Duodenal mucosa (tissue), 2 donors: ENCODE results near the gene JAK3.
A peak's percentile ranks its signal among the peaks of the same experiment; 100 is the strongest.
"Not testable (repeated sequence)": the region's sequence is repeated elsewhere in the genome, so short reads cannot be mapped to it uniquely, and the experiment has no call there.

Source experiments
- H3K27ac ChIP-seq: one replicate; pipeline ENCODE4 v1.7.0; 2013; ENCODE audit warnings: low read depth, low read length
- H3K27me3 ChIP-seq, 2 donors: one replicate each; pipeline ENCODE4 v1.7.0; 2013; ENCODE audit warnings: low read length in 2 of 2, control low read depth in 1 of 2; ENCODE audit not compliant: insufficient read depth in 2 of 2, control insufficient read depth in 1 of 2
- H3K36me3 ChIP-seq, 2 donors: one replicate each; pipeline ENCODE4 v1.7.0; 2013; ENCODE audit warnings: low read length in 2 of 2, control low read depth in 1 of 2; ENCODE audit not compliant: insufficient read depth in 2 of 2, control insufficient read depth in 1 of 2
- H3K4me1 ChIP-seq, 2 donors: one replicate each; pipeline ENCODE4 v1.7.0; 2013; ENCODE audit warnings: low read length in 2 of 2, control low read depth in 1 of 2; ENCODE audit not compliant: insufficient read depth in 2 of 2, control insufficient read depth in 1 of 2
- H3K4me3 ChIP-seq, 2 donors: one replicate each; pipeline ENCODE4 v1.7.0; 2013; ENCODE audit warnings: low read length in 2 of 2, low read depth in 1 of 2
- H3K9ac ChIP-seq, 2 donors: one replicate each; pipeline ENCODE4 v1.7.0; 2013; ENCODE audit warnings: low read length in 2 of 2, low read depth in 1 of 2
- H3K9me3 ChIP-seq, 2 donors: one replicate each; pipeline ENCODE4 v1.7.0; 2013; ENCODE audit warnings: low read length in 2 of 2, control low read depth in 1 of 2; ENCODE audit not compliant: control insufficient read depth in 1 of 2

The JAK3 gene

GRCh38 chr19:17790059-17790780 is 57.6 kb downstream of the JAK3 start:
- Histone ChIP-seq H3K4me1 (peaks cover 12 to 25% of the 10 kb centered on the region in 2 donors), H3K9ac (no peak overlapping the region), H3K27me3 (peaks cover 0 to 7% of the 10 kb centered on the region in 2 donors), H3K27ac (no peak overlapping the region), H3K4me3 (no peak overlapping the region), H3K36me3 (no peaks in the 10 kb centered on the region), H3K9me3 (no peaks in the 10 kb centered on the region)

- Histone ChIP-seq H3K36me3 (no peaks in the 10 kb centered on the region), H3K9me3 (no peaks in the 10 kb centered on the region), H3K27ac (no peak overlapping the region), H3K9ac (no peak overlapping the region), H3K27me3 (no peaks in the 10 kb centered on the region), H3K4me3 (no peak overlapping the region), H3K4me1 (peaks cover 12 to 26% of the 10 kb centered on the region in 2 donors)
These were observed 59.1 kb downstream of the JAK3 start for GRCh38 chr19:17788632-17789031.

GRCh38 chr19:17787274-17787913 is 60.4 kb downstream of the JAK3 start:
- H3K27me3 ChIP-seq = no peaks in the 10 kb centered on the region

DNA sequence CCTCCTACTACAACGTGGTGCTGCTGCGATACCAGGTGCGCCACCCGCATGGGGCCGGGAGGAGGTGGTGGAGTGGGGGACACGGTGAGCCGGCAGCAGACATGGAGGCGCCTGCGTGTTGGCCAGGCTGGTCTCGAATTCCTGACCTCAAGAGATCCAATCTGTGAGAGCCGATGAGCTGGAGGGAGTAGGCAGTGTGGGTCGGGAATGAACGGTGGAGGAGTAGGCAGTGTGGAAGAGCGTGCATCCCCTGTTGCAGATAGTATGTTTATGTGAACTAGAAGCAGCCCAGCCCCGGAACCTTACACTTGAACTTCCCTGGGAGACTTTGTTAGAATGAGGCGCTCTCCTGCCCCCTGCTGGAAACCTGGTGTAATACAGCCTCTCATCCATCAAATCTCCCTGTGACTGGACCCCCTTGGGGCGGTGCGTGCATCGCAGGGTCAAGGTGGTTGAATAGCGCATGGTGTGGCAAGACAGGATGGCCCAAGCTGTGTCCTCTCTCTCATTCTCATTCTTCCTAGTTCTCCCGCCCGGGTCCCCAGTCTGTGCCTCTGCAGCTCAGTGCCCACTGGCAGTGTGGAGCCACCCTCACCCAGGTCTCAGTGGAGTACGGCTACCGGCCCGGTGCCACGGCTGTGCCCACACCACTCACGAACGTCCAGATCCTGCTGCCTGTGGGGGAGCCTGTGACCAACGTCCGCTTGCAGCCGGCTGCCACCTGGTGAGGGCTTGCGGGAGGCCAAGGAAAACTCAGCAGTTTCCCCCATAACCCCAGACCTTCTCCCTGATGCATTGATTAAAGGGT is 63.4 kb downstream of the JAK3 start:
- no peaks in the 10 kb centered on the region for H3K27me3 ChIP-seq
- peaks cover 4 to 5% of the 10 kb centered on the region in 2 donors for H3K4me1 ChIP-seq
- no peak overlapping the region for H3K9ac ChIP-seq
- no peaks in the 10 kb centered on the region for H3K9me3 ChIP-seq
- no peak overlapping the region for H3K27ac ChIP-seq
- no peaks in the 10 kb centered on the region for H3K36me3 ChIP-seq
- H3K4me3 ChIP-seq = peak overlapping the region in 1 of 2 donors; percentile 41

More at GRCh38 chr19:17787274-17787913, 60.4 kb downstream of the JAK3 start:
- Histone ChIP-seq H3K9ac (no peak overlapping the region), H3K36me3 (no peaks in the 10 kb centered on the region), H3K27ac (no peak overlapping the region), H3K4me1 (peaks cover 12 to 22% of the 10 kb centered on the region in 2 donors), H3K9me3 (no peaks in the 10 kb centered on the region), H3K4me3 (no peak overlapping the region)

DNA sequence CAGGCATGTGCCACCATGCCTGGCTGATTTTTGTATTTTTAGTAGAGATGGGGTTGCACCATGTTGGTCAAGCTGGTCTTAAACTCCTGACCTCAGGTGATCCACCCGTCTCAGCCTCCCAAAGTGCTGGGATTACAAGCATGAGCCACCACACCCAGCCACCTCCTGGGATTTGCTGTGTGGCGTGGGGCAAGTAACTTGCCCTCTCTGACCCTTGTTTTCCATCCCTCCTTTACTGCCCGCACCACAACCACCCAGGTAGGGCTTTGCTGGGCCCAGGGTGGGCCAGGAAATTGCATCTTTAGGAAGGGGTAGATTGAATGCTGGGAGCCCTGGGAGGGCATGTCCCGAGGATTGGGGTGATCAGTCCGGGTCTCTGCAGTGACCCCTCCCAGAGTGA is 64.1 kb downstream of the JAK3 start:
- H3K4me3 ChIP-seq, H3K36me3 ChIP-seq, H3K9me3 ChIP-seq, H3K27me3 ChIP-seq, H3K27ac ChIP-seq, H3K9ac ChIP-seq: not testable (repeated sequence)
- H3K4me1 ChIP-seq = peaks cover 8 to 10% of the 10 kb centered on the region in 2 donors

- Histone ChIP-seq H3K9ac (no peak overlapping the region), H3K36me3 (no peaks in the 10 kb centered on the region)
These were observed 67.0 kb downstream of the JAK3 start for GRCh38 chr19:17780781-17781180.

GRCh38 chr19:17778968-17779929 is 68.5 kb downstream of the JAK3 start:
- Histone ChIP-seq H3K36me3 (no peaks in the 10 kb centered on the region), H3K9me3 (no peaks in the 10 kb centered on the region), H3K4me1 (peaks cover 13 to 14% of the 10 kb centered on the region in 2 donors), H3K4me3 (peak overlapping the region in 1 of 2 donors; percentile 47), H3K27me3 (no peaks in the 10 kb centered on the region), H3K9ac (no peak overlapping the region), H3K27ac (no peak overlapping the region)

More at GRCh38 chr19:17780781-17781180, 67.0 kb downstream of the JAK3 start:
- Histone ChIP-seq H3K9me3 (no peaks in the 10 kb centered on the region), H3K27me3 (no peaks in the 10 kb centered on the region), H3K4me3 (no peak overlapping the region), H3K4me1 (peaks cover 13 to 15% of the 10 kb centered on the region in 2 donors), H3K27ac (no peak overlapping the region)

DNA sequence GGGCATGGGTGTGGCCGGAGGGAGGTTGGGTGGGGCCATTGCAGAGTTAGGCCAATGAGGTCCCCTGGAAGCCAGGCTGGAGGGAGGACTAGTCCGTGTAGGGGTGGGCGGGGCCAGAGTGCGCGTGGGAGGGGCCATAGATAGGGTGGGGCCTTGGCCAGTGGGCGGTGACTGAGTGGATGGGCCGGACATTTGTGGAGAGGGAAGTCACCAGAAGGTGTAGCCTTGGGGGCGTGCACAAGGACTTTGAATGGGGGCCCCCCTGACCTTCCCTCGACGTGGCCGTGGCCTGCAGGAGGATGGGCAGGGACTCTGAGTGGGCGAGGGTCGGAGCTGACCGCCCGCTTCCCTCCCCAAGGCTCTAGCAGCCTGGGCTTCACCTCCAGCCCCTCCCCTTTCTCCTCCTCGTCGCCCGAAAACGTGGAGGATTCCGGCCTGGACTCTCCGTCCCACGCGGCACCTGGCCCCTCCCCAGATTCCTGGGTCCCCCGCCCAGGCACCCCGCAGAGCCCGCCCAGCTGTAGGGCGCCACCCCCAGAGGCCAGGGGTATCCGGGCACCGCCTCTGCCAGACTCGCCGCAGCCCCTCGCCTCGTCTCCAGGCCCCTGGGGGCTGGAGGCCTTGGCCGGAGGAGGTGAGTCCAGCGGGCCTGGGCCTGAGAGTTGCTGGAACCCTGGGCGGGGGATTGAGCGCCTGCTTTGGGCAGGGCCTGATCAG is 69.4 kb downstream of the JAK3 start:
- Histone ChIP-seq H3K27ac (no peak overlapping the region), H3K4me3 (peak overlapping the region; percentile 32 to 47), H3K4me1 (peaks cover 11 to 13% of the 10 kb centered on the region in 2 donors), H3K9me3 (no peaks in the 10 kb centered on the region), H3K9ac (no peak overlapping the region), H3K36me3 (no peaks in the 10 kb centered on the region), H3K27me3 (no peaks in the 10 kb centered on the region)

- not testable (repeated sequence) for H3K4me3 ChIP-seq, H3K27ac ChIP-seq, H3K9me3 ChIP-seq, H3K9ac ChIP-seq, H3K36me3 ChIP-seq, H3K27me3 ChIP-seq
- peaks cover 11 to 13% of the 10 kb centered on the region in 2 donors for H3K4me1 ChIP-seq
These were observed 69.9 kb downstream of the JAK3 start for GRCh38 chr19:17777840-17778239.
